GM18870 (cell line): ENCODE measurements around the gene GPR141.
A peak's percentile ranks its signal among the peaks of the same experiment; 100 is the strongest.
"Not testable (repeated sequence)": the region's sequence is repeated elsewhere in the genome, so short reads cannot be mapped to it uniquely, and the experiment has no call there.

Experiments used
- ATAC-seq: cut with Tn5 transposase; IDR thresholded peaks from one replicate; pipeline ENCODE4 v1.9.1; 2021; ENCODE audit warnings: moderate library complexity; ENCODE audit not compliant: unreplicated experiment

The GPR141 gene

DNA sequence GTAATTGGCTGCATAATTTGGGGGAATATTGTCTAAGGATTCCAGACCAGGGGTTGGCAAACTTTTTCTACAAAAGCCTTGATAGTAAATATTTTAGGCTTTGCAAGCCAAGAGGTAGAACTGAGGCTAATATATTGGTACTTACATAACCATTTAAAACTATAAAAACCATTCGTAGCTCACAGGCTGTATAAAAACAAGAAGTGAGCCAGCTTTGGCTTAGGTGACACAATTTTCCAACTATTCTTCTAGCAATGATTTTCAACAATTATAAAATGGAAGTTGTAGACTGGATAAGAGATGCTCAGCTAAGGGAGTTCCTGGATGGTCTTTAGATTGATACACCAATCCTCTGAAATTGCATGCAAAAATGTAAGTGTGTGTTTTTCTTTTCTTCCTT, 1.4 kb downstream of the GPR141 start:
- no peak for ATAC-seq

DNA sequence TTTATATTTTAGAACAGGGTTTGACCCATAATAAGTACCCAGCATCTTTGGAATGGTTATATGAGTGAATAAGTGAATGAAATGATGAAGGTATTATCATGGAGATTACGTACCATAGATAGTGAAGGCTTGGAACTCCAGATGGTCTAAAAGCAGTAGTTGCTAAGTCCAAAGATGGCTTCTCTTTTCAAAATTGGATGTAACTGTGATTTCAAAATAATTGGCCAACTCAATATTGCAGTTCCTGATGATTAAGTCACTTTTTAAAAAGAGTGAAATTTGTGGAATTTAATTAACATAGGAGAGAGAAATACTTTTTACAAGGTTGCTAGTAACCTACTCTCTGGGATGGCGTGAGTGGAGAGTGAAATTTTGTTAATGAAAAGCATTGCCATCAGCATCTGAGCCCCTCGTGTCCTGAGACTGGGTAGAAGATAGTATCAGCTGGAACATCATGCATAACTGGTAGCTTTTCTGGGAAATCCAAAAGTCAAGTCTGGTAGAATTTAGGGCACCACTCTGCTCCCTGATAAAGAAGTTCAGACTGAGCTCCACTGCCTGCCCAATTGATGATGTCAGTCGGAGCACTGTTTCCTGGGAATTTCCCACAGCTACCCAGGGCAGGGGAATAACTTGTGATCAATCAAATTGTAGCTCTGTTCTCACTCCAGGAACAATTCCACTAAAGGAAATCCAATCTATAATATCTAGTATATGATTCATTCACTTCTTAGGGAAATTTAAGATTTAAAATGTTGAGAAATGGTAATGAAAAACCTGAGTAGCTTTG, 3.2 kb downstream of the GPR141 start:
- ATAC-seq = no peak

DNA sequence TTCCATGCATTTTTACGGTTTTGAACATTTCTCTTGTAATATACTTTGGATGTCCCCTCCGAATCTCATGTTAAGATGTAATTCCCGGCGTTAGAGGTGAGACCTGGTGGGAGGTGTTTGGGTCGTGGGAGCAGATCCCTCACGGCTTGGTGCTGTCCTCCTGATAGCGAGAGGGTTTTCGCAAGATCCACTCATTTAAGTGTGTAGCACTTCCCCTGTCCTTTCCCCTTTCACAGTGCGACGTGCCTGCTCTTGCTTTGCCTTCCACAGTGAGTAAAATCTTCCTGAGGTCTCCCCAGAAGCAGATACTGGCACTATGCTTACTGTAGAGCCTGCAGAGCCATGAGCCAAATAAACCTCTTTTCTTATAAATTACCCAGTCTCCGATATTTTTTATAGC, 6.6 kb downstream of the GPR141 start:
- no peak for ATAC-seq

DNA sequence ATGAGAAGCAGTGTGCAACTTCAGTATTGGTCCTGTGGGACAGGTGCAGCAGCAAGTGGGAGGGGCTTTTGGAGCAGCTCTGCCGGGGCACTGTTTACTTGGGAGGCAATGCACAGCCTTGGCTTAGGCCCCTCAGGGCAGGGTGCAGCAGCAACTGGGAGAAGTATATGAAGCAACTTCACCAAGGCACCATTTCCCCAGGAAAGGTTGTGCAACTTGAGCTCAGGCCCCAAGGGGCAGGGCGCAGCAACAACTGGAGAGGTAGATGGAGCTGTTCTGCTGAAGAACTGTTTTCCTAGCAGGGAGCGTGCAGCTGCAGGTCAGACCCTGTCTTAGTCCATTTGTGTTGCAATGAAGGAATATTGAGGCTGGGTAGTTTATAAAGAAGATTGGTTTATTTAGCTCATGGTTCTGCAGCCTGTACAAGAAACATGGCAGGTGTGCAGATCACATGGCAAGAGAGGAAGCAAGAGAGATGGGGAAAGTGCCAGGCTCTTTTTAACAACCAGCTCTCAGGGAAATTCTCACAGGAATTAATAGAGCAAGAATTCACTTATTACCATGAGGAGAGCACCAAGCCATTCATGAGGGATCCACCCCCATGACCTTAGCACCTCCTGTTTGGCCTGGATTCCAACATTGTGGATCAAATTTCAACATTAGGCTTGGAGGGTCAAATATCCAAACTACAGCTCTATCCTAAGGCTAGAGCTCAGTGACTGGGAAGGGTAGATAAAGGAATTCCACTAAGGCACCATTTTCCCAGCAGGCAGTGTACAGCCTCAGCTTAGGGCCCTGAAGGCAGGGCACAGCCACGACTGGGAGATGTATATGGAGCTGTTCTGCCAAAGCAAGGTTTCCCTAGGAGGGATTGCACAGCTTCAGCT, 10.9 kb downstream of the GPR141 start:
- ATAC-seq = no peak

DNA sequence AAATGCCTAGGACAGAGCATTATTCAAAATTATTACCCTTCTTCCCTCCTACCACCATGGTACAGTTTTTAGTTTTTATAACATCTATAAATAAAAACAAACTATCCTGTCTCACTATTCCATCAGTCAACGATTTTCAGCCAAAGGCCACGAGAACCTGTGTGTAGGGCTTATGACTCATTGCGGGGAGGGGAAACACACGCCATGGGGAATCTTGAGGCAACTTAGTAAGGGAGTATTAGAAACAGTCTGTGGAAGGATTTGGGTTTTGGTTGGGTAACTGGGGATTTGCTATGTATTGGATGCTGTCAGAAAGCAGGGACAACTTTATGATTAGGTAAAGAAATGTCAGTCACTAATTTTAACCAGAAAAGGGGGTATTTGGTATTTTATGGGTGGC, 14.7 kb downstream of the GPR141 start:
- ATAC-seq = no peak

DNA sequence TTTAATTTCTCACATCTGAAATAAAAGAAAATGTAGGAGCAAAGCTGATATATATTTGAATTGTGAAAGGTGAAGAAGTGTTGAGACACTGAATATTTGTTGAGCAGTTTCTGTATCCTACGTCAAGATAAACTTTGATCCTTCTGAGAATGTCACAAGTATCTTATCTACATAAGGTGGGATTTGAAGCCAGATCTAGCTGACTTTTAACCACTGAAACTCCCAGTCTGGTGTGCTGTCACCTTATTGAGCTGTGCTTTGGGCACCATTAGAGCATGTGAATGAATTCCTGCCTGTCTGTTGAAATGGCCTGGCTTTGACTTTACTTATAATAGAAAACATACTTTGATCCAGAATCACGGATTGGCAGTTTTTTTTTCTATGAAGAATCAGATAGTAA, 15.2 kb downstream of the GPR141 start:
- ATAC-seq = no peak

DNA sequence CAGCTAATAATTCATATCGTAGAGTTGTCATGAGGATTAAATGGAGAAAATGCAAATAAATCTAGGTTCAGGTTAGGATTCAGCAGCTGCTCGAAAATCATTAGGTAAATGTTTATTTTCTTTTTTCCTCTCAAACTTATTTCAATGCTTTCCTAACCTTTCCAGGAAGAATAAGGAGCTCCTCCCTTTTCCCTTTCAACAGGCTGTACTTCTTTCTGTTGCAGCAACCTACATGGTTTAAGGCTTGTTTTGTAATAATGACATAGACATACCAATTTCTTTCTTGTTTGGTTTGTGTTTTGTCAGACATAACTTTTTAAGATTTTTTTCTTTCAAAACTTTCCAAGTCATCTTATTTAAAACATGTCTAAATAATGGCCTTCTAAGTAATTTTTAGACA, 18.2 kb downstream of the GPR141 start:
- no peak for ATAC-seq

DNA sequence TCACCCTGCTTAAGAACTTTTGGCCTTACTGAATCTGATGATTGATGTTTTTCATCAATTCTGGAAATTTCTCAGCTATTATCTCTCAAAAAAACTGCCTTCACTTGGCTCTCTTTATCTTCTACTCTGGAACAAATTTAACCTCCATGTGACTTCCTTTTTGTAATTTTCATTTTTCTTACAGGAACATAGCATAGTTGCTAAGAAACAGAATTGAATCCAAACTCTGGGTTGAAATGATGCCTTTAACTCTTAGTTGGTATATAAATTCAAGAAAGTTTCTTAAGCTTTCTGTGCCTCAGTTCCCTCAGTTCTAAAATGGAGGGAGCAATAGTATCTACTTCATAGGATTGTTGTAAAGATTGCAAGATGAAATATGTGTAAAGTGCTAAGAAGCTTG, 19.8 kb downstream of the GPR141 start:
- no peak for ATAC-seq

DNA sequence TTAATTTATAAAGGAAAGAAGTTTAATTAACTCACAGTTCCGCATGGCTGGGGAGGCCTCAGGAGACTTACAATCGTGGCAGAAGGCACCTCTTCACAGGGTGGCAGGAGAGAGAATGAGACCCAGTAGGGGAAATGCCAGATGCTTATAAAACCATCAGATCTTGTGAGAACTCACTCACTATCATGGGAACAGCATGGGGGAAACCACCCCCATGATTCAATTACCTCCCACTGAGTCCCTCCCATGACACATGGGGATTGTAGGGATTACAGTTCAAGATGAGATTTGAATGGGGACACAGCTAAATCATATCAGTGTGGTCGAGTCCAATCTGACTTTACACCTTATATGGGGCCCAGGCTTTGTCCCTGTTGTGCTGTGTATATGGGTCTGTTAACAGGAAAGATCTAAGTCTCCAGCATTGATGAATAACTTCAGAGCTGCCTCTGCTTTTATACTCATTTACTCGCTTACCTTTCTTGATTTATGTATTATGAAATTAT, 20.8 kb downstream of the GPR141 start:
- ATAC-seq = not testable (repeated sequence)

DNA sequence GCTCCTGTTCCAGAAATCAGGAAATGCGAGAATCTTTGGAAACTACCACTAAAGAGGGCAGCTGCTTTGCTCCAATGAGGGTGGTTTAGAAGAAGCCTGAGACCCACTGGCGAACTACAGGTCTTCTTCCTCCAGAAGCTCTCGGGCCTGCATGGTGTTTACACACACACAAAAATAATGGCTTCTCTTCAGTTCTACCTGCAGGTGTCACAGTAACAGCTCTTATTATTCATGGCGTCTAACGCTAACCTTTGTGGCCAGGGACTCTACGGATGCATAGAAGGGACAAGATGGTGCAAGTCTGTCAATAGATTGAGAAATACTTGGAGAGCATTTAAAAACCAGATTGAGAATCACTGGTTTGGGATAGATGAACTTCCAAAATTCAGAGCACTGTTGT, 22.4 kb downstream of the GPR141 start:
- no peak for ATAC-seq

DNA sequence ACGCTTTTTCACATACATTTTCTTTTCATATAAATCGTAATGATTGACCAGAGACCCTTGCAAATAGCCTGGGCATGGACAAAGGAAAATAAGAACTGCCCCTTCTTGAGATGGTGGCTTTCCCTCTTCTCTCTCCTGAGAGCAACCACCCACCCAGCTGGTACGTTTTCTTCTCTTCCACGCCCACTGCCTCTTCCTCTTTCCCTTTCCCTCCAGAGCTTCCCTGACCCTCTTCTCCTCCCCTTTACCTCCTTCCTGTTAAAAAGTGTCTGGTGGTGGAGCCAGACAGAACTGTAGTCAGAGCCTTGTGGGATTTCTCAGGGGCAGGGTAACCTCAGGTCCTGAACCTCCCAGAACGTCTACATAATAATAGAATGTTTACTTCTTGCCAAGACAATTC, 23.2 kb downstream of the GPR141 start:
- ATAC-seq = no peak

DNA sequence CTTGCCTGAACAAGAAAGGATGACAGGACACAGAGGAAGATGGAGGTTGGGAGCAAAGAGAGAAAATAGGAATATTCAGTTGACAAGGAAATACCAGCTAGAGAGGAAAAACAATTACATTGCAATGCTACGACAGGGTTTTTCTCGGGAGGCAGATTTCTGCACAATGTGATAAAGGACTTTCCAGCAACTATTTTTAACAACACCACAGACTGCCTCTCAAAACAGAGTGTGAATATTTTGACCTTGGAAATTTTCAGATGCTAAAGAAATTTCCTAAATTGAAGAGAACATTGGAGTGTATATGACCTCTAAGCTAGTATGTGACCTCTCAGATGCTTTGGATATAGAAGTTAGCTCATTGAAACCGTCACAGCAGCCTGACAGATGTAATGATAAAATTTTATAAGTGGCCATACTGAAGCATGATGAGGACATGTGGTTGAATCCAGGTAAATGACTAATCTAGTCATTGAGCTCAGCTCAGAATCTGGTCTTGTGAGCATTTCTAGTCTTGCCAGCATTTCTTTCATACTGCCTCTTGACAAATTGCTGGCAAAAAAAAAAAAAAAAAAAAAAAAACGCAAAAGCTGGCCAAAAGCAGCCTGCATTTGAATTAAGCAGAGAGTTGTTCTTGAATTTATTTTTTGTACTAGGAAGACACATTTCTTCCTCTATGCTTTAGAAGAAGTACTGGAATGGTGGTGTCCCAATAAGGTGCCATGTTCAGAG, 24.4 kb downstream of the GPR141 start:
- no peak for ATAC-seq

DNA sequence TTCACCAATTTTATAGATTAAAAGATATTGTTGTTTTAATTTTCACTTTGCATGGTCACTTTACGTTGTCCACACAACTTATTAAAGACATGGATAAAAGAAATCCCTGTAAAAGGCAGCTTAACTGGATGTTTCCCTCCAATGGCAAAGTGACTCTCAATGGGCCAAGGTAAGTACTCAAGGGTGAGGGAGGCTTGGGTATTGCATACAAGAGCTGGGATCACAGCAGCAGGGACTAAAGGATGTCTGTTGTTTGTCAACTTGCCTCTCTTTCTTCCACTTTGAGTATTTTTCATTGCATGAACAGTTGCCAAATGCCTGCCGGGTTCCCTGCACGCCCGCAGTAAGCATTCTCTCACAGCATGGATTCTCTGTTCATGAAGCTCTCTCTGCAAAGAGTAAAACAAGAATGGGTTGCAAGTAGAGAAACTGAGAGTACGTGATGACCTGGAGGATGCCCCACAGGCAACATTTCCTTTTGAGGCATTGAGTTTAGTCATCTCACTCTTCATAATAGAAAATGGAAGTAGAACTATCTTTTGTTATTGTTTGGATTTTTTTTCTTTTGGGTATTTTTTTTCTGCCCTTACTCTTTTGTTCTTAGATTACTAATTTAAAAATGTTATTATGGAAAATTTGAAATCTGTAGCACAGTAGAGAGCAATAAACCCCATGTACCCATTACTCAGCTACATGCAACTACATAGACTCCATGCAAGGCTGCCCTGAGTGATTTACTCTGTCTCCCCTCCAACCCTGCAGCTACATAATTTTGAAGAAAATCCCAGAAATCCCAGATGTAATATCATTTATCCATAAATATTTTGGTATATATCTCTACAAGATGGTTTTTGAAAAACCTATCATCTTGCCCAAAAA, 26.3 kb downstream of the GPR141 start:
- ATAC-seq = peak; percentile 99

DNA sequence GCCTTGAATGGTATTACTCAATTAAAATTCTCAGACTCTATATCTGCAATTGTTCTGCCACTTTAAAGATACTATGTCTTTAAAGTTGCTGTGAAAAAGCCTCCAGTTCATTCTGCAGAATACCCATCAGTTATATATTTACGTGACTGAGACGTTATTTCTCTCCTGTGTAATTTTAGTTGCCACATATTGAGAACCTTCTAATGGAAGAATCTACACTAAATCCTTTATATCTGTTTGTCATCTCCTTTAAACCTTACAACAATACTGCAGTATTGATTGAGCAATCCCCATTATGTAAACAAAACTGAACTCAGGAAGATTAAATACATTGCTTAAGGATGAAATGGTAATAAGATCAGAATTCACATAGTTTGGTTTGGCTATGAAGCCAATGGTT, 30.0 kb downstream of the GPR141 start:
- no peak for ATAC-seq

DNA sequence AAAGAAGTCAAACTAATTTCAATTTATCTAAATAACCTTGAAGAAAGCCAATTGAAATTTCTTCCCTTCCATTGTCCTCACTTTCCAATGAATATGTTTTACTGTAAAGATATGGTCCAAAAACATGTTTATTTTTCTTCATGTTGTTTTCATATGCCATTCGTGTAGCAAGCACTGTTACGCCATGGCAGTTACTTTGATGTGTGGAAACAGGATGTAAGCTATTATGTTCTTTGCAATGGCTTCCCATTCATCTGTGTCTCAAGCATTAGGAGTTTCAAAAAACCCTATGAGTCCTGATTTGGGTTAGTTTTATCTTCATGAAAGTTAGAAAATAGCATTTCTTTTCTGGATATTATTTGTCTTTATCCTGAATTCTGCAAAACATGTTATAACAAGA, 31.0 kb downstream of the GPR141 start:
- ATAC-seq = no peak

DNA sequence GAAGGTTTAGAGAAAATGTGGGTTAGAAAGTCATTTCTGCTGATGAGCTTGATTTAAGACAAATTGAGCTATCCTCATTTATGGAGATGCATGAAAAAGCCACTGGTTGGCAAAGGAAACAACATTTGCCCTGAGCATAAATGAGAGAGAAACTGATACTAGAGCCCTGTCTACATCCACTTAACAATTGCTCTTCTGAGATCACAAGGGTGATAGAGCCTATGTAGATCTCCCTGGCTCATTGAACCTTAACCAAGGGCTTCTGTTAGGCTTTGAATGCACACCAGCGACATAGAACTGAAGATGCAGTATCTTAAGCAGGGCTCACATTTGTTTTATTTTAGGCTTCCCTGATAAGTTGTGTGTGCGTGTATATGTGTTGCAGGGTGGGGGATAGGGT, 35.0 kb downstream of the GPR141 start:
- ATAC-seq = peak; percentile 62

DNA sequence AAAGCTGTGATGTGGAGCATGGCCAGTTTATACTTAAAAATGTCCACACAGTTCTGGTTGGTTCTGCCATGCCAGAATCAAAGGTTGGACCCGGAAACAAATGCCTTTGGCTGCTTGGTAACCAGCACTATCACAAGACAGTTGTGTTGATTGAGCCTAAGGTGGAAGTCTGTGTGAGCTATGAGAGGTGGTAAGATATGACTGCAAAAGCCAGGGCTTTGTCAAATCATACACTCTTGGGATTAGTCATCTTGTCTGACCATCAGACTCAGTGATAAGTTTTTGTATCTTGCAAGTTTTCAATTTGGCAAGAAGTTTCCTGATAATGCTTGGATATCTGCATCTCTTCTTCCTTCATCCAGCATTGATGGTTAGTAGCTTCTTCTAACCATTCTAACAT, 35.5 kb downstream of the GPR141 start:
- peak; percentile 88 for ATAC-seq

DNA sequence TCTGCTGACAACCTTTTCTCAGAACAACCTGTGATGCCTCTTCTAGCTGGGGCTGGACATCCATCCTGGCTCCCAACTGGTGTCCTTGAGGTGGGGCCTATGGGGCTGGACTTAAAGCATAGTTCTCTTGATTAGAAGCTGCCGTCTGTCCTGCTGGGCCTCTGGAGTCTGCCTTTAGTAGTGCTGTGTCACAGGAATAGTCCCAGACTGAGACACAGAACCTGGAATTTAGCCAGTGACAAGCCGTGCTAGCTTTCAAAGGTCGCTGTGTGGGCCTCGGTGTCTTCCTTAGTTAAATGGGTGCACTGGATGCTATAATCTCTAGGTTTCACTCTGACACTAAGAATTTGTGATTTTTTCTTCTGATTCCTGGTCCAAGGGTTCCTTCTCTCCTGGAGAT, 41.2 kb downstream of the GPR141 start:
- no peak for ATAC-seq

DNA sequence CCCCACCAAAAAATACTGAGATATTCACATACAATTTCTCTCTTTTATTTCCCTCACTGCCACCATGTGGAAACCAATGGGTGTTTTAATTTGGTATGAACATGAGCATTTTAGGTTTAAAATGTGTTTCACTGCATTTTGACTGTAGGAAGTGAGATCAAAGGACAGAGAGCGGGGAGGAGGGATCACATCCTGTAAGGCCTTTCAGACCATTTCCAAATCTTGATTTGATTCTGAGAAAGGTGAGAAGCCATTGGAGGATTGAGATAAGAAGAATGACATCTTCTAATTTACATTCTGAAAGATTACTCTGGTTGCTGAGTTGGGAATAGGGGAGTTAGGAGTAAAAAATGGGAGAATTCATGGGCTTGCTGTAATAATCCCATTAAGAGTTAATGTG, 42.5 kb downstream of the GPR141 start:
- ATAC-seq = no peak

DNA sequence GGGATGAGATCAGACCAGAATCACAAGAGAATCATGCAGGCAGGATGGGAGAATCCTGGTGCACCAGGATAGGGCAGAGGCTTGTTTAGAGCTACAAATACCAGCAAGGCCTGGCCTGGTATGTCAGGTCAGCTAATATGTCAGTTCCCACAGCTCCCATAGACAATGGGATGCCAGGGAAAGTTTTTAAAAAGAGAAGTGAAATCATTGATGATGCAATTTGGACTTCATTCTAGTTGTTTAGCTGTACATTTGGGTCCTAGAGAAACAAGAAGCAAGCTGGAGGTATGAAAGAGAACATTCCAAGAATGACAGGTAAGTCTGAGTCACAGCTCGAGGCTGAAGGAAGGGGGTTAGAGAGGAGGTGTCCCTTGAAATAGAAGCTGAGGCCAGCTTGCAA, 45.2 kb downstream of the GPR141 start:
- ATAC-seq = peak; percentile 65
